NCI-H1417 treated with DMSO at 0.1 percent for 48 hours (cell line): ENCODE measurements around the gene ANO10.
"Not testable (repeated sequence)": the region's sequence is repeated elsewhere in the genome, so short reads cannot be mapped to it uniquely, and the experiment has no call there.

Experiments used
- DNase-seq: peaks from one replicate; lab custom pipeline; 2025; lab: John Stamatoyannopoulos, UW

Gene ANO10, protein sequence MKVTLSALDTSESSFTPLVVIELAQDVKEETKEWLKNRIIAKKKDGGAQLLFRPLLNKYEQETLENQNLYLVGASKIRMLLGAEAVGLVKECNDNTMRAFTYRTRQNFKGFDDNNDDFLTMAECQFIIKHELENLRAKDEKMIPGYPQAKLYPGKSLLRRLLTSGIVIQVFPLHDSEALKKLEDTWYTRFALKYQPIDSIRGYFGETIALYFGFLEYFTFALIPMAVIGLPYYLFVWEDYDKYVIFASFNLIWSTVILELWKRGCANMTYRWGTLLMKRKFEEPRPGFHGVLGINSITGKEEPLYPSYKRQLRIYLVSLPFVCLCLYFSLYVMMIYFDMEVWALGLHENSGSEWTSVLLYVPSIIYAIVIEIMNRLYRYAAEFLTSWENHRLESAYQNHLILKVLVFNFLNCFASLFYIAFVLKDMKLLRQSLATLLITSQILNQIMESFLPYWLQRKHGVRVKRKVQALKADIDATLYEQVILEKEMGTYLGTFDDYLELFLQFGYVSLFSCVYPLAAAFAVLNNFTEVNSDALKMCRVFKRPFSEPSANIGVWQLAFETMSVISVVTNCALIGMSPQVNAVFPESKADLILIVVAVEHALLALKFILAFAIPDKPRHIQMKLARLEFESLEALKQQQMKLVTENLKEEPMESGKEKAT

GRCh38 chr3:43621656-43622432 lies at the start of gene ANO10:
Gene ANO10, minus strand, starts transcription at chr3:43622011. Its CDS starts 16,159 bp downstream, at chr3:43605852.
- DNase-seq, result peak; percentile 75

GRCh38 chr3:43670635-43671522 lies 49.1 kb upstream of the ANO10 start:
- DNase-seq, result no peak

DNA sequence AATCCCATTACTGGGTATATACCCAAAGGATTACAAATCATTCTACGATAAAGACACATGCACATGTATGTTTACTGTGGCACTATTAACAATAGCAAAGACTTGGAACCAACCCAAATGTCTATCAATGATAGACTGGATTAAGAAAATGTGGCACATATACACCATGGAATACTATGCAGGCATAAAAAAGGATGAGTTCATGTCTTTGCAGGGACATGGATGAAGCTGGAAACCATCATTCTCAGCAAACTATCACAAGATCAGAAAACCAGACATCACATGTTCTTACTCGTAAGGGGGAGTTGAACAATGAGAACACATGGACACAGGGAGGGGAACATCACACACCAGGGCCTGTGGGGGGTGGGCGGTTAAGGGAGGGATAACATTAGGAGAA lies 43.2 kb upstream of the ANO10 start:
- not testable (repeated sequence) for DNase-seq

DNA sequence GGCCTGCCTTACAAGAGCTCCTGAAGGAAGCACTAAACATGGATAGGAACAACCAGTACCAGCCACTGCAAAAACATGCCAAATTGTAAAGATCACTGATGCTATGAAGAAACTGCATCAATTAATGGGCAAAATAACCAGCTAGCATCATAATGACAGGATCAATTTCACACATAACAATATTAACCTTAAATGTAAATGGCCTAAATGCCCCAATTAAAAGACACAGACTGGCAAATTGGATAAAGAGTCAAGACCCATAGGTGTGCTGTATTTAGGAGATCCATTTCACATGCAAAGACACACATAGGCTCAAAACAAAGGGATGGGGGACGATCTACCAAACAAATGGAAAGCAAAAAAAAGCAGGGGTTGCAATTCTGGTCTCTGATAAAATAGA lies 39.6 kb upstream of the ANO10 start:
- DNase-seq, result not testable (repeated sequence)

DNA sequence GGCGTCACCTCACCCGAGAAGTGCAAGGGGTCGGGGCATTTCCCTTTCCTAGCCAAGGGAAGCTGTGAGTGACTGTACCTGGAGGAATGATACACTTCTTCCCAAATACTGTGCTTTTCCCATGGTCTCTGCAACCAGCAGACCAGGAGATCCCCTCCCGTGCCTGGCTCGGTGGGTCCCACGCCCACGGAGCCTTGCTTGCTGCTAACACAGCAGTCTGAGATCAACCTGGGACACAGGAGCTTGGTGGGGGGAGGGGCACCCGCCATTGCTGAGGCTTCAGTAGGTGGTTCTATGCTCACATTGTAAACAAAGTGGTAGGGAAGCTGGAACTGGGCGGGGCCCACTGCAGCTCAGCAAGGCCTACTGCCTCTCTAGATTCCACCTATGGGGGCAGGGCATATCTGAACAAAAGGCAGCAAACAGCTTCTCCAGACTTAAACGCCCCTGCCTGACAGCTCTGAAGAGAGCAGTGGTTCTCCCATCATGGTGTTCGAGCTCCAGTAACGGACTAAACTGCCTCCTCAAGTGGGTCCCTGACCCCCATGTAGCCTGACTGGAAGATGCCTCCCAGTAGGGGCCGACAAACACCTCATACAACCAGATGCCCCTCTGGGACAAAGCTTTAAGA lies 37.6 kb upstream of the ANO10 start:
- no peak for DNase-seq

GRCh38 chr3:43656390-43656789 lies 34.6 kb upstream of the ANO10 start:
- not testable (repeated sequence) for DNase-seq

GRCh38 chr3:43650345-43650744 lies 28.5 kb upstream of the ANO10 start:
- no peak for DNase-seq

DNA sequence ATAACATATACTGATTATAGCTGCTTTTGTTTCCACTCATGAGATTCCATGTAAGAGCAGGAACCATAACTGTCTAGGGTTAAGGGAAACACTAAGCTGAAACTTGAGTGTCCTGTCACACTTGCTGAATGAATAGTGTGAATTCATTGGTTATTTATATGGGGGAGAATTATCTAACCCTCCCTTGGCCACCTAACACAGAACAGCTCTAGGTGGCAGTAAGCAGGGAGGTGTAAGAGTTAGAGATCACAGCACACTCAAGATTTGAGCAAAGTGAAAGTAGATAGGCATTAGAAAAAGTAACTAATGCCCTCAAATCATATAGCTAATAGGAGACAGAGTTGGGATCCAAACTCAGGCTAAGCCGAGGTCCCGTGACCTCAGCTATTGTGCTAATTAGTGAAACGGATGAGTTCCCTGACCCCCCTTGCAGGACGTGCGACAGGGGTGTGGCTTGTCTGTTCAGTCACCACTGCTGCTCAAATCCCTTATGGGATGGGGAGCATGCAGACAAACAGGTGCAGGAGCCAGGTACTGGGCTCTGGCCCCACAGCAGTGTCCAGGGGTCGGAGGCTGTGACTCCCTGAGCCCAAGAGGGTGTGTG lies 27.7 kb upstream of the ANO10 start:
- no peak for DNase-seq

GRCh38 chr3:43648957-43649356 lies 27.1 kb upstream of the ANO10 start:
- no peak for DNase-seq

- no peak for DNase-seq
These were observed 25.7 kb upstream of the ANO10 start for GRCh38 chr3:43647331-43648166.

DNA sequence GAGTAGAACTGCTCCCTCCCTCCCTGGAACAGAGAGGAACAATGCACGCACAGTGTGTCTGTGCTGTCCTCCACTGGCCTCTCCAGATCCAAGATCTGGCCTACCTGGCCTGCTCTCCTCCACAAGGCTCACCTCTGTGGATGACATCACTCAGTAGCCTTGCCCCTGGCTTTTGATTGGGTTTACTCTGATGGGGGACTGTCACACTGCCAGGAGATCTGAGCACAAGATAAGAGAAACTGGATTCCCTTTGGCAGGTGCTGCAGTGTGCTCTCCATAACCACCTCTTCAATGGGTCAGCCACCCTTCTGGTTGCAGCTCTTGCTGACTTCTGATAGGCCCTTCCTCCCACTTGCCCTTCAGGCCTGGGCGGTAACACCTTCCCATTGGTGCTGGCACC lies 22.6 kb upstream of the ANO10 start:
- DNase-seq, result no peak

DNA sequence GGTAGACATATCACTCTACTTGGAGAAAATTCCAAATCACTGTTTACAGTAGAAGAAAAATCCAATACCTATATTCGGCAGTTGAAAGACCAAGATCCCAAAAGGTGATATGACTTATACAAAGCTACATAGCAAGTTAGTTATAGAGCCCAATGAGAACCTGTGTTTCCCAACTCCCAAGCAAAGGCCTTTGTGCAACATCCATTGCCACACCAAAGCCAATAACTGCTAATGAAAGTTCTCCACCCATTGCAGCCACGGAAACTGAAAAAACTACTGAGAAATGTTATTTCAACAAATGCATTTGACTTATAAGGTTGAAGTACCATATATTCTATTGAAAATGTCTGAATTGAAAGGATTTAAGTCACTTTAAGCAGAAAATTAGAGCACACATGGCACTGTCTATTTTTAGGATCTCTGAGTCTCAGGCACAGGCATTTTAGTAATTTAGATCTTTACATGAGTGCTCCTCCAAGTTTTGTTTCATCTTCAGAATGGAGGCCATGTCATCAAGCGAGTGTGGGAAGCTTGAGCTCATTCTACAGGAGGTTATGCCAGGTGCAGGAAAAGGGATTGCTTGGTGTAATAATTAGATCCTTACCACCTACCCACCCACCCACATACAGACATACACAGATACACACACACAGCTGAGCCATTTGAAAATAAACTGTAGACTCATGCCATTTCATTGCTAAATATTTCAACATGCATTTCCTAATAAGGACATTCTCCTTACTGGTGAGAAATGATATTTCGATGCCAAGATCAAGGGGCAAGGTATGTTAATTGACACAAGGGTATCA lies 19.7 kb upstream of the ANO10 start:
- no peak for DNase-seq

GRCh38 chr3:43640681-43641080 lies 18.9 kb upstream of the ANO10 start:
- no peak for DNase-seq

DNA sequence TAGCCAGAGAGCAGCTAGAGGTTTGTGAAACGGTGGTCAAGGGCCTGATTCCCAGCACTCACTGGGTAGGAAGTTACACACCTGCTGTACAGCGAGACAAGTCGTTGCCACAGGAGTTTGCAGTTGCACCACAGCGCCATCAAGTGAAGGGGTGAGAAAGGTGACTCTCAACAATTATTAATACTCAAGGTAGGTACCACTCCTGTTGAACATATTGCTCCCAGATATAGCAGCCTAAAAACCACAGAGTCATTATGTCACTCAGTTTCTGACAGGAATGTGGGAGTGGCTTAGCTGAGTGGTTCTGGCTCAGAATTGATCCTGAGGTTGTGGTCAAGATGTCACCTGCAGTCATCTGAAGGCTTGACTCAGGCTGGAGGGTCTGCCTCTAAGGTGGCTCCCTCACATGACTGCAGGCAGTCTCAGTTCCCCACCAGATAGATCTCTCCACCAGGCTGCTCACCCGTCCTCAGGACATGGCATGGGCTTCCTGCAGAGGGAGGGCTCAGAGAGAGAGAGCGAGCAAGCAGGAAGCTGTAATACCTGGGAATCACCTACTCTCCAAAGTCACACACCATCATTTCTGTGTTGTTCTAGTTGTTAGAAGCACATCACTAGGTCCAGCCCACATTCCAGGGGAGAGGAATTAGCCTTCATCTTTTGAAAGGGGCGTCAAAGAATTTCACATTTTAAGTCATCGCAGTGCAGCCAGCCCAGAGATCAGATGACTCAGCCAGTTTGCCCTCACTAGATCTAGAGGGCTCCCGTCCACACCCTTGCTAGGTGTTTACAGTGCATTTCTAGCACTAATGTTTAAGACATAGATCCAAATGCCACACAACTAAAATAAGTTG lies 17.0 kb upstream of the ANO10 start:
- no peak for DNase-seq

DNA sequence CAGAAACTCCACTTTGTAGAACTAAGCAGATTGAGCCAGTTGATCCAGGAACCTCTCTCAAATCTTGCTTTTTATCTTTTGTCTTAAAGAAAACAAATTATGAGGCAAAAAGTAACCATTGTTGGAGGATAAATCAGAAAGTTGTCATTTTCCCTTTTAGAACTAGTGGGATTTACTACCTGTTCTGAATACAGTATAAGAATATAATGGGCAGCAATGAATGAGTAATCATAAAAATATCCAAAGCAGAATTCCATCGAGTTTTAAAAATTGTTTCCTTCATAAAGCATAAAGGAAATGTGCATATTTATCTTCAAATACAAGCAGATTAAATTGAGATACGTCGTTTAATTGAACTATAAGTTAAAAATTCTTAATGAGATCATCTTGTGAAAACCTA lies 15.9 kb upstream of the ANO10 start:
- DNase-seq, result no peak

DNA sequence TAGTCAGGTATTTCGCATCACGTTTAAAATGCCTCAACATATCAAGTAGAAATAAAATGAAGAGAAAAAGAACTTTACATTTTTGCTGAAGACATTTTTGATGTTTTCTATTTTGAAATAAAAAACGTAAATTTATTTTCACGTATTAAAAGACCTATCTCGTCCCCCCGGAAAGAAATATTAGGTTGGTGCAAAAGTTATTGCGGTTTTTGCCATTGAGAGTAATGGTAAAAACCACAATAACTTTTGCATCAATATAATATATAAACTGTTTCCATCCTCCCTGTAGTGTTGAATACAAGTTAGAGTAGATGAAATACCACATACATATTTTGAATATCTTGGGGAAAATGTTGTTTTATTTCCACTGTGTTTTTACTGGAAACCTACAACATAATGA lies 11.2 kb upstream of the ANO10 start:
- no peak for DNase-seq

- DNase-seq, result no peak
These were observed 10.5 kb upstream of the ANO10 start for GRCh38 chr3:43632269-43632733.

DNA sequence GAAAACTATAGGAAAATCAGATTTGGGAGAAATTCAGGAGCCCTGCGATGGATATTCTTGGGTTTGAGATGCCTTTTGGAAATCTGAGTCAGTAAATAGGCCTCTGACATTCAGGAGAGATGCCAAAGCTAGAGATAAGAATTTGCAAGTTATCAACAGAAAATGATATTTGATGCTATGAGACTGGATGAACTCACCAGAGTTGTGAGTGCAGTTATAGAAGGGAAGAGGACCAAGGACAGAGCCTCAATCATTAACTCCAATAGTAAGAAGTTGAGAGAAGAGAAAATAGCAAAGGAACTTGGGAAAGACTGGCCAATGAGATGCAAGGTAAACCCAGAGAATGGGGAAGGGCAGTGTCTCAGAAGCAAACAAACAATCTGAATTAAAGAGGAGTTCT lies 7.9 kb upstream of the ANO10 start:
- DNase-seq, result no peak
